ENCODE data around the gene CFAP92.

The CFAP92 gene

DNA sequence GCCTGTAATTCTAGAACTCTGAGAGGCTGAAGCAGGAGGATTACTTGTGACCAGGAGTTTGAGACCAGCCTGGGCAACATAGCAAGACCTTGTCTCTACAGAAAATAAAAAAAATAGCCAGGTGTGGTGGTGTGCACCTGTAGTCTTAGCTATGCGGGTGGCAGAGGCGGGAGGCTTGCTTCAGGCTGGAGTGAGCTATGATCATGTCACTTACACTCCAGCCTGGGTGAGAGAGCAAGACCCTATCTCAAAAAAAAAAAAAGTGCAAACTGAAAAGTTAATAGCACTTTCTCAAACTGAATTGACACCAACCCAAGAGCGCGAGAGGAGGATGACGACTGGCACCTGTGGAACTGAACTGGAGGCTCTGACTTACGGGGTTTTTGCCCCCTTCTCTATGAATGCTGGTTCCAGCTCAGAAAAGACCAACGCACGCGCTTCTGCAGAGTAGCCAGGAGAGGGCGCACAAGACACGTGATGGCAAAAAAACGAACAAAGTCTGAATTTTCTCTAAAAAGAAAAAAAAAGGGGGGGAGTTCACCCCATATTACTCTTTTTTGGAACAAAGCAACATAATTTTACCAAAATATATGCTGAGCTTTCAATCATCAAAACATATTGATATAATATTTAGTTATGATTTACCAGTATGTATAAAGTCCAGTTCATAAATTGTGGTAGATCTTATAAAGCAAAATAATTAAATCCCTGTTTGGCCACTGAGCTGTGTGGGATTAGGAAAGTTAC is 23.7 kb downstream of the CFAP92 start (continued):
- no peak for TF ChIP-seq ZNF777 (tag by site-specific recombination; IDR thresholded peaks at IDR 0.05; ENCODE audit: borderline replicate concordance)
- TF ChIP-seq GLIS2 (tag by site-specific recombination; IDR thresholded peaks at IDR 0.05) = no peak
- no peak for TF ChIP-seq ZNF184 (tag by site-specific recombination; IDR thresholded peaks at IDR 0.05)
- TF ChIP-seq ZNF174 (tag by site-specific recombination; IDR thresholded peaks at IDR 0.05) = no peak
- TF ChIP-seq, protein P1, sequence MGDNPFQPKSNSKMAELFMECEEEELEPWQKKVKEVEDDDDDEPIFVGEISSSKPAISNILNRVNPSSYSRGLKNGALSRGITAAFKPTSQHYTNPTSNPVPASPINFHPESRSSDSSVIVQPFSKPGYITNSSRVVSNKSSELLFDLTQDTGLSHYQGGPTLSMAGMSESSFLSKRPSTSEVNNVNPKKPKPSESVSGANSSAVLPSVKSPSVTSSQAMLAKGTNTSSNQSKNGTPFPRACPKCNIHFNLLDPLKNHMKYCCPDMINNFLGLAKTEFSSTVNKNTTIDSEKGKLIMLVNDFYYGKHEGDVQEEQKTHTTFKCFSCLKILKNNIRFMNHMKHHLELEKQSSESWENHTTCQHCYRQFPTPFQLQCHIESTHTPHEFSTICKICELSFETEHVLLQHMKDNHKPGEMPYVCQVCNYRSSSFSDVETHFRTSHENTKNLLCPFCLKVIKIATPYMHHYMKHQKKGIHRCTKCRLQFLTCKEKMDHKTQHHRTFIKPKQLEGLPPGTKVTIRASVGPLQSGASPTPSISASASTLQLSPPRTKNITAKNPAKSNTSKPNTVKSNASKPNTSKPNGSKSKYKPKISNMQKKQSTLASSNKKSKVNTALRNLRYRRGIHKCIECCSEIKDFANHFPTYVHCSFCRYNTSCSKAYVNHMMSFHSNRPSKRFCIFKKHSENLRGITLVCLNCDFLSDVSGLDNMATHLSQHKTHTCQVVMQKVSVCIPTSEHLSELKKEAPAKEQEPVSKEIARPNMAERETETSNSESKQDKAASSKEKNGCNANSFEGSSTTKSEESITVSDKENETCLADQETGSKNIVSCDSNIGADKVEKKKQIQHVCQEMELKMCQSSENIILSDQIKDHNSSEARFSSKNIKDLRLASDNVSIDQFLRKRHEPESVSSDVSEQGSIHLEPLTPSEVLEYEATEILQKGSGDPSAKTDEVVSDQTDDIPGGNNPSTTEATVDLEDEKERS (tag by site-specific recombination; IDR thresholded peaks at IDR 0.05) = no peak

DNA sequence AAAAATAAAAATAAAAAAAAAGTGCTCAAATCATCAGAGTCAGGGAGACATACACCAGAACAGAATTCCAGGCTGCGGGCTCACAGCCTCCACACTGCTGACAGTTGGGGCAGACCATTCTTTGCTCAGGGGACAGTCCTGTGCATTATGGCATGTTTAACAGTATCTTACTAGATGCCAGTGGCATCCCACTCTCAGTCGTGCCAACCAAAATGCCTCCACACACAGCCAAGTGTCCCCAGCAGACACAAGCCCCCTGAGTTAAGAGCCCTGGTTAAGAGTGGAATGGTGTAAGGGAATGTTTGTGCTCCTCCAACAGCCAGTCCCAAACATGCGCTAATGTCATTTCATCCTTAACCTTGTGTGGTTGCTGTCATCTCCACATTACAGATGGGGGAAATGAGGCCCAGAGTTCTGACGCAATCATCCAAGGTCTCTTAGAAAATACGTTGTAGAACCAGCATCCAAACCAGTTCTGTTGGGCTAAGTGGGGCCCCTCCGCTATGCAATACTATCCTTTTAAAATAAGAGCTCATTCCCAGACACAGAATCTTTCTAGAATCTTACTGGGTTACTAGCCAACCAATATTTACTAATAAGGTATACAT is 26.0 kb downstream of the CFAP92 start:
- CTCF ChIA-PET = interaction anchor here (0.6 to 5.6 kb wide), 4 partner anchors 27 to 277 kb away, joined by 3 to 109 read pairs (median 27); no protein-coding TSS in a partner anchor
- POLR2A ChIA-PET = interaction anchor here (0.6 kb wide), 1 partner anchor 143 kb away, joined by 4 read pairs; no protein-coding TSS in a partner anchor
- no peaks in the 10 kb centered on the region for H3K4me1 ChIP-seq (ENCODE audit: control insufficient read depth, insufficient read depth, low read length)
- H3K9me3 ChIP-seq (ENCODE audit: control insufficient read depth, insufficient read depth, low read depth, low read length) = no peaks in the 10 kb centered on the region
- TF ChIP-seq SP7 (tag by site-specific recombination; IDR thresholded peaks at IDR 0.05) = no peak
- TF ChIP-seq, protein P2, sequence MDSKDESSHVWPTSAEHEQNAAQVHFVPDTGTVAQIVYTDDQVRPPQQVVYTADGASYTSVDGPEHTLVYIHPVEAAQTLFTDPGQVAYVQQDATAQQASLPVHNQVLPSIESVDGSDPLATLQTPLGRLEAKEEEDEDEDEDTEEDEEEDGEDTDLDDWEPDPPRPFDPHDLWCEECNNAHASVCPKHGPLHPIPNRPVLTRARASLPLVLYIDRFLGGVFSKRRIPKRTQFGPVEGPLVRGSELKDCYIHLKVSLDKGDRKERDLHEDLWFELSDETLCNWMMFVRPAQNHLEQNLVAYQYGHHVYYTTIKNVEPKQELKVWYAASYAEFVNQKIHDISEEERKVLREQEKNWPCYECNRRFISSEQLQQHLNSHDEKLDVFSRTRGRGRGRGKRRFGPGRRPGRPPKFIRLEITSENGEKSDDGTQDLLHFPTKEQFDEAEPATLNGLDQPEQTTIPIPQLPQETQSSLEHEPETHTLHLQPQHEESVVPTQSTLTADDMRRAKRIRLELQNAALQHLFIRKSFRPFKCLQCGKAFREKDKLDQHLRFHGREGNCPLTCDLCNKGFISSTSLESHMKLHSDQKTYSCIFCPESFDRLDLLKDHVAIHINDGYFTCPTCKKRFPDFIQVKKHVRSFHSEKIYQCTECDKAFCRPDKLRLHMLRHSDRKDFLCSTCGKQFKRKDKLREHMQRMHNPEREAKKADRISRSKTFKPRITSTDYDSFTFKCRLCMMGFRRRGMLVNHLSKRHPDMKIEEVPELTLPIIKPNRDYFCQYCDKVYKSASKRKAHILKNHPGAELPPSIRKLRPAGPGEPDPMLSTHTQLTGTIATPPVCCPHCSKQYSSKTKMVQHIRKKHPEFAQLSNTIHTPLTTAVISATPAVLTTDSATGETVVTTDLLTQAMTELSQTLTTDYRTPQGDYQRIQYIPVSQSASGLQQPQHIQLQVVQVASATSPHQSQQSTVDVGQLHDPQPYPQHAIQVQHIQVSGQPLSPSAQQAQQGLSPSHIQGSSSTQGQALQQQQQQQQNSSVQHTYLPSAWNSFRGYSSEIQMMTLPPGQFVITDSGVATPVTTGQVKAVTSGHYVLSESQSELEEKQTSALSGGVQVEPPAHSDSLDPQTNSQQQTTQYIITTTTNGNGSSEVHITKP (tag by site-specific recombination; IDR thresholded peaks at IDR 0.05) = peak; percentile 57
- H3K36me3 ChIP-seq (ENCODE audit: control insufficient read depth in 2 of 2, insufficient read depth in 1 of 2, low read length in 2 of 2) = no peaks in the 10 kb centered on the region
- no peak overlapping the region for H3K4me3 ChIP-seq (ENCODE audit: low read depth, low read length)
- no peak overlapping the region for H3K27ac ChIP-seq (ENCODE audit: extremely low read depth, low read depth, low read length)

DNA sequence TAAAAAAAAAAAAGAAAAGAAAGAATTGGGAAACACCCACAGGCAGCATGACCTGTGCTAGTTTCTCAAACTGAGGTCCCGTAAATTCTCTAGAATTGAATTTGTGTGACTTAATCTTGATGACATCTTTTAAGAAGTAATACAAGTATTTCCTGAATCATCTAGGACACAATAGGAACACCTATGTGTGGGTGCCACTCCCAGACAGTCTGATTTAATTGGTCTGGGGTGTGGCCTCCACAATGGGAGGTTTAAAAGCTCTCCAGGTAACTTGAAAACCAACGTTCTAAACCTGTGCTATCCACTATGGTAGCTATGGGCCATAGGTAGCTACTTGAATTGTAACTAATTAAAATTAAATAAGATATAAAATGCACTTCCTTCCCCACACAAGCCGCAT is 28.1 kb downstream of the CFAP92 start:
- no peaks in the 10 kb centered on the region for H3K9me3 ChIP-seq (ENCODE audit: control insufficient read depth, insufficient read depth, low read depth, low read length)
- no peak overlapping the region for H3K4me3 ChIP-seq (ENCODE audit: low read depth, low read length)
- CTCF ChIA-PET = interaction anchor here (1.4 kb wide), 1 partner anchor 279 kb away, joined by 3 read pairs; no protein-coding TSS in a partner anchor
- no peak overlapping the region for H3K27ac ChIP-seq (ENCODE audit: extremely low read depth, low read depth, low read length)
- no peaks in the 10 kb centered on the region for H3K4me1 ChIP-seq (ENCODE audit: control insufficient read depth, insufficient read depth, low read length)
- TF ChIP-seq ZFP3 (tag by site-specific recombination; IDR thresholded peaks at IDR 0.05; ENCODE audit: low read depth) = no peak
- no peak for TF ChIP-seq ZNF350 (tag by site-specific recombination; IDR thresholded peaks at IDR 0.05)
- no peak for TF ChIP-seq ZFP37 (tag by site-specific recombination; IDR thresholded peaks at IDR 0.05)
- TF ChIP-seq ZNF426 (tag by site-specific recombination; IDR thresholded peaks at IDR 0.05) = no peak
- TF ChIP-seq ZNF132 (tag by site-specific recombination; IDR thresholded peaks at IDR 0.05; ENCODE audit: borderline replicate concordance) = no peak
- no peaks in the 10 kb centered on the region for H3K36me3 ChIP-seq (ENCODE audit: control insufficient read depth in 2 of 2, insufficient read depth in 1 of 2, low read length in 2 of 2)
- POLR2A ChIA-PET = no interaction called here
